H1 (cell line): ENCODE results near the gene CASZ1. TPM values are rescaled to one million over a fixed set of nuclear protein-coding genes. Genes with fewer than 3 reads are reported as not detected.
A peak's percentile ranks its signal among the peaks of the same experiment; 100 is the strongest.

Experiments used
- CTCF ChIA-PET: fragments of 300-600 bp; sonication (Branson Sonifier 250); formaldehyde crosslinking; loops from one replicate; lab custom pipeline; 2021; ENCODE audit not compliant: partially characterized antibody; lab: Charles Lee
- POLR2A ChIA-PET: fragments of 300-600 bp; sonication (Branson Sonifier 250); formaldehyde crosslinking; loops from one replicate; lab custom pipeline; 2021; ENCODE audit warnings: inconsistent platforms; ENCODE audit not compliant: partially characterized antibody; lab: Charles Lee
- DNase-seq, 2 experiments: peaks; one replicate each; pipeline versions ENCODE4 v3.0.0 to v3.0.0-alpha.2; 2010 to 2022; ENCODE audit warnings: low spot score in 2 of 2, low read depth in 1 of 2, mixed read lengths in 1 of 2
- FAIRE-seq: peaks from 2 replicates; lab custom pipeline; 2011; peaks lifted over from hg19 to GRCh38; lab: Jason Lieb, UNC
- H2AFZ ChIP-seq: 2 replicates; pipeline ENCODE4 v1.8.1; 2012; ENCODE audit warnings: low read length, inconsistent platforms
- H2AK5ac ChIP-seq: 2 replicates; pipeline ENCODE4 v1.6.1; 2013; ENCODE audit warnings: low read depth, low read length
- H2BK120ac ChIP-seq: replicated peaks from 2 replicates; pipeline ENCODE3; 2013; ENCODE audit warnings: low read depth, low read length, inconsistent platforms
- H2BK12ac ChIP-seq: 2 replicates; pipeline ENCODE4 v1.6.1; 2013; ENCODE audit warnings: low read depth, low read length
- H2BK15ac ChIP-seq: 2 replicates; pipeline ENCODE4 v1.6.1; 2013; ENCODE audit warnings: low read length
- H2BK20ac ChIP-seq: 2 replicates; pipeline ENCODE4 v1.6.1; 2013; ENCODE audit warnings: low read length
- H2BK5ac ChIP-seq: 2 replicates; pipeline ENCODE4 v1.6.1; 2013; ENCODE audit warnings: low read depth, low read length
- H3K14ac ChIP-seq: 2 replicates; pipeline ENCODE4 v1.6.1; 2013; ENCODE audit warnings: inconsistent platforms; ENCODE audit not compliant: insufficient read length
- H3K18ac ChIP-seq: 2 replicates; pipeline ENCODE4 v1.6.1; 2013; ENCODE audit warnings: low read length; ENCODE audit errors: extremely low read depth
- H3K23ac ChIP-seq: 2 replicates; pipeline ENCODE4 v1.6.1; 2013; ENCODE audit warnings: inconsistent platforms; ENCODE audit not compliant: insufficient read length
- H3K23me2 ChIP-seq: 2 replicates; pipeline ENCODE4 v1.6.1; 2013; ENCODE audit warnings: low read depth, low read length
- H3K27ac ChIP-seq: 2 replicates; pipeline ENCODE4 v1.6.1; 2011; ENCODE audit warnings: low read depth, low read length, inconsistent platforms
- H3K27me3 ChIP-seq, 4 experiments: replicated peaks in 1 of 4; 1 replicate in 1 of 4; 2 replicates in 3 of 4; pipeline versions ENCODE4 v1.6.1 to v1.8.1; 2011 to 2013; ENCODE audit warnings: low read length in 3 of 4, mild to moderate bottlenecking in 3 of 4, inconsistent platforms in 2 of 4, mixed read lengths in 2 of 4, moderate library complexity in 1 of 4; ENCODE audit not compliant: control insufficient read depth in 3 of 4, insufficient read depth in 3 of 4; ENCODE audit errors: extremely low read depth in 1 of 4
- H3K36me3 ChIP-seq, 4 experiments: 2 replicates each; pipeline versions ENCODE4 v1.6.1 to v1.8.1; 2011 to 2013; ENCODE audit warnings: mild to moderate bottlenecking in 4 of 4, low read length in 3 of 4, moderate library complexity in 2 of 4, control low read depth in 1 of 4, inconsistent platforms in 1 of 4; ENCODE audit not compliant: insufficient read depth in 4 of 4, control insufficient read depth in 2 of 4
- H3K4ac ChIP-seq: replicated peaks from 2 replicates; pipeline ENCODE3; 2013; ENCODE audit warnings: low read length, low read depth, mixed read lengths, inconsistent platforms; ENCODE audit not compliant: insufficient read length
- H3K4me1 ChIP-seq, 4 experiments: replicated peaks in 1 of 4; 1 replicate in 1 of 4; 2 replicates in 3 of 4; pipeline versions ENCODE4 v1.6.1 to v1.8.1; 2011 to 2013; ENCODE audit warnings: low read length in 3 of 4, inconsistent platforms in 2 of 4, mixed read lengths in 1 of 4; ENCODE audit not compliant: insufficient read depth in 4 of 4, control insufficient read depth in 3 of 4
- H3K4me2 ChIP-seq, 2 experiments: 2 replicates each; pipeline versions ENCODE4 v1.6.1 to v1.8.1; 2011 to 2013; ENCODE audit warnings: low read depth in 2 of 2, low read length in 2 of 2, control low read depth in 1 of 2, inconsistent platforms in 1 of 2, mild to moderate bottlenecking in 1 of 2; ENCODE audit not compliant: insufficient read depth in 1 of 2
- H3K4me3 ChIP-seq, 4 experiments: fragments of 200-600, 300-600 bp in 1 of 4; sonication (generic), shearing (Covaris generic), sonication (Bioruptor Twin) in 1 of 4; 2 replicates each; pipeline versions ENCODE4 v1.5.1 to v1.8.1; 2011 to 2016; ENCODE audit warnings: low read length in 4 of 4, low read depth in 3 of 4, control low read depth in 2 of 4, inconsistent platforms in 2 of 4, mild to moderate bottlenecking in 2 of 4, mixed read lengths in 1 of 4, moderate library complexity in 1 of 4; ENCODE audit not compliant: insufficient read depth in 2 of 4; ENCODE audit errors: extremely low read depth in 1 of 4
- H3K56ac ChIP-seq: replicated peaks from 2 replicates; pipeline ENCODE3; 2013; ENCODE audit warnings: low read depth, mild to moderate bottlenecking, mixed read lengths, low read length, inconsistent platforms; ENCODE audit not compliant: insufficient read length
- H3K79me1 ChIP-seq: 2 replicates; pipeline ENCODE4 v1.6.1; 2013; ENCODE audit warnings: low read depth, low read length, control low read depth
- H3K79me2 ChIP-seq, 2 experiments: 2 replicates each; pipeline versions ENCODE4 v1.6.1 to v1.8.1; 2012 to 2013; ENCODE audit warnings: low read length in 2 of 2, mild to moderate bottlenecking in 2 of 2, inconsistent platforms in 1 of 2; ENCODE audit not compliant: insufficient read depth in 2 of 2, control insufficient read depth in 1 of 2
- H3K9ac ChIP-seq, 4 experiments: replicated peaks in 1 of 4; 1 replicate in 1 of 4; 2 replicates in 3 of 4; pipeline versions ENCODE4 v1.6.1 to v1.8.1; 2011 to 2013; ENCODE audit warnings: low read depth in 3 of 4, low read length in 3 of 4, control low read depth in 2 of 4, mild to moderate bottlenecking in 2 of 4, moderate library complexity in 2 of 4, inconsistent platforms in 1 of 4; ENCODE audit errors: extremely low read depth in 1 of 4
- H3K9me3 ChIP-seq, 2 experiments: 2 replicates each; pipeline versions ENCODE4 v1.6.1 to v1.8.1; 2012 to 2013; ENCODE audit warnings: mild to moderate bottlenecking in 2 of 2, moderate library complexity in 2 of 2, control low read depth in 1 of 2, inconsistent platforms in 1 of 2, low read depth in 1 of 2, low read length in 1 of 2, mixed read lengths in 1 of 2; ENCODE audit not compliant: insufficient read depth in 2 of 2
- H4K20me1 ChIP-seq, 2 experiments: replicated peaks in 1 of 2; 2 replicates each; pipeline versions ENCODE3 to v1.8.1; 2011 to 2013; ENCODE audit warnings: inconsistent platforms in 2 of 2, low read length in 2 of 2, mild to moderate bottlenecking in 1 of 2; ENCODE audit not compliant: insufficient read depth in 2 of 2, control insufficient read depth in 1 of 2
- H4K5ac ChIP-seq: 2 replicates; pipeline ENCODE4 v1.6.1; 2013; ENCODE audit warnings: low read length, low read depth, mixed read lengths, inconsistent platforms; ENCODE audit not compliant: insufficient read length
- H4K8ac ChIP-seq: 2 replicates; pipeline ENCODE4 v1.8.0; 2013; ENCODE audit warnings: mild to moderate bottlenecking, moderate library complexity, low read length, inconsistent platforms; ENCODE audit not compliant: insufficient read depth; ENCODE audit errors: extremely low read depth
- H4K91ac ChIP-seq: replicated peaks from 2 replicates; pipeline ENCODE3; 2013; ENCODE audit warnings: low read length, mixed read lengths, inconsistent platforms; ENCODE audit not compliant: insufficient read length
- CHD1 ChIP-seq: IDR thresholded peaks from 2 replicates; pipeline ENCODE4 v1.6.1; 2012; ENCODE audit warnings: low read depth, low read length, improper control_type of control experiment
- WGBS, 2 experiments: shearing (Covaris generic) in 1 of 2; methylation state at CpG; one replicate each; pipeline versions ENCODE4 v1.1.6 to v1.1.7; 2013 to 2015; ENCODE audit warnings: low lambda C conversion rate in 2 of 2, mixed read lengths in 2 of 2, inconsistent platforms in 1 of 2, low coverage in 1 of 2, missing lambda C conversion rate in 1 of 2; ENCODE audit not compliant: insufficient replicate concordance in 2 of 2, insufficient coverage in 1 of 2, insufficient read length in 1 of 2; ENCODE audit errors: extremely low coverage in 1 of 2, missing lambda C conversion rate in 1 of 2; 5-methylcytosine and 5-hydroxymethylcytosine counted together
- polyA plus RNA-seq, 7 experiments: library from polyadenylated mRNA; depleted of rRNA in 3 of 7; stranded (reverse) in 5 of 7; unstranded in 2 of 7; fragments of >200 nt in 5 of 7; fragments of 200-250 nt in 2 of 7; gene quantifications; 1 replicate in 5 of 7; 2 replicates in 1 of 7; 4 replicates in 1 of 7; pipeline versions ENCODE4 v1.2.1 to v1.2.3, GENCODE V29; 2011 to 2013; ENCODE audit warnings: missing spikeins in 2 of 7, mixed read lengths in 2 of 7
- total RNA-seq: library from RNA; stranded (reverse); fragmentation: NEBNext Ultra II Directional; extraction: Animal tissue kit (Norgen Biotek cat#: 25700); gene quantifications from 2 replicates; pipeline ENCODE4 v1.2.1, GENCODE V29; 2021

Gene CASZ1
- total and polyA plus RNA-seq, 2 of the 8 experiments (the other 6 are each of a cell fraction or from before 2014, with no cell fraction given) = 4.4 to 7.7 TPM

GRCh38 chr1:10674222-10674621, 122.2 kb downstream of the CASZ1 start:
- Histone ChIP-seq H3K79me1 (no peaks in the 10 kb centered on the region), H2BK20ac (no peak overlapping the region), H3K4me1 (peaks cover 0 to 34% (median 23%) of the 10 kb centered on the region in 4 experiments; a peak in 6 of 7 replicates), H3K4ac (no peak overlapping the region), H3K4me2 (no peak overlapping the region), H2AFZ (no peak overlapping the region), H3K9ac (no peak overlapping the region), H2BK5ac (no peak overlapping the region; the same call in 1 of the 2 replicates), H4K91ac (no peak overlapping the region), H2BK120ac (no peak overlapping the region), H3K23me2 (no peaks in the 10 kb centered on the region), H3K27ac (no peak overlapping the region), H2BK15ac (no peak overlapping the region), H3K9me3 (no peaks in the 10 kb centered on the region), H3K27me3 (no peaks in the 10 kb centered on the region), H3K14ac (no peak overlapping the region), H4K5ac (no peak overlapping the region), H3K4me3 (no peak overlapping the region), H2BK12ac (0 out of 2 replicates have a peak overlapping the region, but pooled peaks have one; percentile 50), H3K18ac (no peak overlapping the region), H3K79me2 (no peaks in the 10 kb centered on the region), H4K20me1 (peaks cover 0 to under 1% of the 10 kb centered on the region in 2 experiments), H3K56ac (no peak overlapping the region), H3K23ac (no peak overlapping the region), H4K8ac (no peak overlapping the region; the same call in 1 of the 2 replicates), H3K36me3 (no peaks in the 10 kb centered on the region), H2AK5ac (0 out of 2 replicates have a peak overlapping the region, but pooled peaks have one; percentile 7)
- WGBS, 2 experiments = 87% methylated on average over 14 of the region's 16 CpGs; no CpG with 5 or more reads in 1 of the 2 experiments
- no peak for TF ChIP-seq CHD1
- DNase-seq (no peak), FAIRE-seq (no peak)
- POLR2A ChIA-PET = interaction anchor here (0.8 kb wide), 1 partner anchor 23 kb away, joined by 3 read pairs; no protein-coding TSS in a partner anchor
- CTCF ChIA-PET = interaction anchor here (0.6 to 3.3 kb wide), 7 partner anchors 10 to 268 kb away, joined by 3 to 10 read pairs (median 3); no protein-coding TSS in a partner anchor
